Endodermal cell (in vitro differentiated cells): ENCODE measurements around the gene MEX3D. TPM values are rescaled to one million over a fixed set of nuclear protein-coding genes. Genes with fewer than 3 reads are reported as not detected.
A peak's percentile ranks its signal among the peaks of the same experiment; 100 is the strongest.

Source experiments
- DNase-seq: peaks from one replicate; pipeline ENCODE4 v3.0.0-alpha.2; 2017
- H3K27ac ChIP-seq: 2 replicates; pipeline ENCODE4 v1.5.1; 2013; ENCODE audit warnings: mild to moderate bottlenecking, low read depth, low read length, moderate library complexity
- H3K27me3 ChIP-seq: 2 replicates; pipeline ENCODE4 v1.6.1; 2013; ENCODE audit warnings: mild to moderate bottlenecking, low read length, moderate library complexity; ENCODE audit not compliant: insufficient read depth, control insufficient read depth, poor library complexity, severe bottlenecking
- H3K36me3 ChIP-seq: 2 replicates; pipeline ENCODE4 v1.7.0; 2013; ENCODE audit warnings: mild to moderate bottlenecking, low read length, moderate library complexity; ENCODE audit not compliant: control insufficient read depth, insufficient read depth
- H3K4me1 ChIP-seq: one replicate; pipeline ENCODE4 v1.7.0; 2013; ENCODE audit warnings: low read length; ENCODE audit not compliant: control insufficient read depth, insufficient read depth
- H3K4me3 ChIP-seq: 2 replicates; pipeline ENCODE4 v1.5.1; 2013; ENCODE audit warnings: mild to moderate bottlenecking, low read length, moderate library complexity
- H3K9ac ChIP-seq: 2 replicates; pipeline ENCODE4 v1.6.1; 2013; ENCODE audit warnings: mild to moderate bottlenecking, low read length, moderate library complexity; ENCODE audit not compliant: poor library complexity, severe bottlenecking; ENCODE audit errors: extremely low read depth
- H3K9me3 ChIP-seq: 2 replicates; pipeline ENCODE4 v1.6.1; 2013; ENCODE audit warnings: mild to moderate bottlenecking, low read length, moderate library complexity; ENCODE audit not compliant: control insufficient read depth
- H3K27ac Mint-ChIP-seq: 2 replicates; pipeline ENCODE4 v1.8.0; 2020; ENCODE audit warnings: mixed read lengths
- H3K27me3 Mint-ChIP-seq: 2 replicates; pipeline ENCODE4 v1.8.0; 2021; ENCODE audit warnings: mild to moderate bottlenecking, mixed read lengths; ENCODE audit not compliant: insufficient read depth
- H3K36me3 Mint-ChIP-seq: 2 replicates; pipeline ENCODE4 v1.8.0; 2020; ENCODE audit warnings: low read depth, mixed read lengths
- H3K4me1 Mint-ChIP-seq: 2 replicates; pipeline ENCODE4 v1.8.0; 2020; ENCODE audit warnings: mixed read lengths
- H3K4me3 Mint-ChIP-seq: 2 replicates; pipeline ENCODE4 v1.8.0; 2020; ENCODE audit warnings: mild to moderate bottlenecking, moderate library complexity, mixed read lengths
- H3K9me3 Mint-ChIP-seq: 2 replicates; pipeline ENCODE4 v1.8.0; 2020; ENCODE audit warnings: mild to moderate bottlenecking, mixed read lengths
- WGBS, 2 experiments: methylation state at CpG; one replicate each; pipeline versions ENCODE4 v1.1.5 to v1.1.7; 2013; ENCODE audit warnings: missing lambda C conversion rate in 2 of 2, mixed read lengths in 1 of 2; ENCODE audit not compliant: insufficient coverage in 1 of 2, insufficient read length in 1 of 2; 5-methylcytosine and 5-hydroxymethylcytosine counted together
- total RNA-seq, 2 donors: library from RNA; stranded (reverse); fragmentation: NEBNext Ultra II Directional in 1 of 2; extraction: Animal tissue kit (Norgen Biotek cat#: 25700) in 1 of 2; gene quantifications; 2 replicates in 1 of 2; 3 replicates in 1 of 2; pipeline ENCODE4 v1.2.1, GENCODE V29; 2021
- TF ChIP-seq, protein P1 (sequence below): fragments of 200-600 bp; sonication (generic); conservative IDR thresholded peaks from 2 replicates; pipeline ENCODE4 v1.5.0; 2021; ENCODE audit warnings: antibody characterized with exemption, mild to moderate bottlenecking

The MEX3D gene
- total RNA-seq, 2 donors from 2014 or later, result 94.1 to 103 TPM

DNA sequence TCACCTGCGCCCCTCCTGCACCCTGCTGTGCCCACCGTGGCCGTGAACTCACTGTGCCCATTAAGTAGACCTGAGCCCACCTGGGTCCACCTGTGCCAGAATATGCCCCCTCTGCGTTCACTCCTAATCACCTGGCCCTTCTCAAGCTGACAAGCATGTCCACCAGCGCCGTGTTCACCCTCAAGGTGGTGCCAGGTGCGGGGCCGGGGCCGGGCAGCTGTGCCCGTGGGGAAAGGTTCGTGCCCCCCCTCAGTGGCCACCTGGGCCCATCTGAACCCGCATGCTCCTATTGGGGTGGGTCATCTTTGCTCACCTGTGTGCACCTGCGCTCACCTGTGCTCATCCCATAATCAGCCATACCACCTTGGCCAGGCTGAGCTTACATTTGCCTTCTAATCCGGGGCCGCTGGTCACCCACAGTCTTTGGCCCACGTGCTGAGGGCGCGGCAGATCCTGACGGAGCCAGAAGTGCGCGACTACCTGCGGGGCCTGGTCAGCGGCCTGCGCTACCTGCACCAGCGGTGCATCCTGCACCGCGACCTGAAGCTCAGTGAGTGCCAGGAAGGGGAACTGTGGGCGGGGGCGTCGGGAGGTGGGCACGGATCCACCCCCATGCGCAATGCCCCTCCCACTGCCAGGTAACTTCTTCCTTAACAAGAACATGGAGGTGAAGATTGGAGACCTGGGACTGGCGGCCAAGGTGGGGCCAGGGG lies 41.9 kb downstream of the MEX3D start:
- no peaks in the 10 kb centered on the region for H3K9me3 Mint-ChIP-seq
- no peak for DNase-seq
- no peaks in the 10 kb centered on the region for H3K36me3 Mint-ChIP-seq
- peaks cover 61% of the 10 kb centered on the region for H3K27me3 Mint-ChIP-seq
- H3K36me3 ChIP-seq, result no peaks in the 10 kb centered on the region
- H3K4me3 ChIP-seq, result no peak overlapping the region
- no peaks in the 10 kb centered on the region for H3K9me3 ChIP-seq
- 82 to 85% methylated on average over 14 to 33 of the region's 33 CpGs for WGBS, 2 experiments
- H3K4me1 ChIP-seq, result no peaks in the 10 kb centered on the region
- peaks cover 49% of the 10 kb centered on the region for H3K27me3 ChIP-seq
- H3K4me3 Mint-ChIP-seq, result no peak overlapping the region
- no peak overlapping the region for H3K27ac ChIP-seq
- peaks cover 3% of the 10 kb centered on the region for H3K4me1 Mint-ChIP-seq
- TF ChIP-seq, protein P1, sequence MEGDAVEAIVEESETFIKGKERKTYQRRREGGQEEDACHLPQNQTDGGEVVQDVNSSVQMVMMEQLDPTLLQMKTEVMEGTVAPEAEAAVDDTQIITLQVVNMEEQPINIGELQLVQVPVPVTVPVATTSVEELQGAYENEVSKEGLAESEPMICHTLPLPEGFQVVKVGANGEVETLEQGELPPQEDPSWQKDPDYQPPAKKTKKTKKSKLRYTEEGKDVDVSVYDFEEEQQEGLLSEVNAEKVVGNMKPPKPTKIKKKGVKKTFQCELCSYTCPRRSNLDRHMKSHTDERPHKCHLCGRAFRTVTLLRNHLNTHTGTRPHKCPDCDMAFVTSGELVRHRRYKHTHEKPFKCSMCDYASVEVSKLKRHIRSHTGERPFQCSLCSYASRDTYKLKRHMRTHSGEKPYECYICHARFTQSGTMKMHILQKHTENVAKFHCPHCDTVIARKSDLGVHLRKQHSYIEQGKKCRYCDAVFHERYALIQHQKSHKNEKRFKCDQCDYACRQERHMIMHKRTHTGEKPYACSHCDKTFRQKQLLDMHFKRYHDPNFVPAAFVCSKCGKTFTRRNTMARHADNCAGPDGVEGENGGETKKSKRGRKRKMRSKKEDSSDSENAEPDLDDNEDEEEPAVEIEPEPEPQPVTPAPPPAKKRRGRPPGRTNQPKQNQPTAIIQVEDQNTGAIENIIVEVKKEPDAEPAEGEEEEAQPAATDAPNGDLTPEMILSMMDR, result no peak
- H3K27ac Mint-ChIP-seq, result no peak overlapping the region
- H3K9ac ChIP-seq, result no peak overlapping the region

DNA sequence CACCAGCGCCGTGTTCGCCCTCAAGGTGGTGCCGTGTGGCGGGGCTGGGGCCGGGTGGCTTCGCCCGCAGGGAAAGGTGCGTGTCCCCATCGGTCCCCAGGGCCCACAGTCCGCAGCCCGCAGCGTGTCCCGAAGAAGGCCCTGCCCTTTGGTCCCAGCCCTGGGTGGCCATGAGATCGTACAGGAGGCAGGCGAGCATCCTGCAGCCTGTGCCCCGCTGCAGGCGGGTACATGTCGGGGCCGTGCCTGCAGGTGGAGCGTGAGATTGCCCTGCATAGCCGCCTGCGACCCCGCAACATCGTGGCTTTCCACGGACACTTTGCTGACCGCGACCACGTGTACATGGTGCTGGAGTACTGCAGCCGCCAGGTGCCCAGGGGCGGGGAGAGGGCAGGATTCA lies 42.8 kb downstream of the MEX3D start:
- Mint-ChIP-seq H3K4me3 (peak overlapping the region; percentile 49), H3K9me3 (no peaks in the 10 kb centered on the region), H3K27me3 (peaks cover 65% of the 10 kb centered on the region), H3K4me1 (peaks cover 3% of the 10 kb centered on the region), H3K36me3 (no peaks in the 10 kb centered on the region), H3K27ac (no peak overlapping the region)
- peaks cover 49% of the 10 kb centered on the region for H3K27me3 ChIP-seq
- DNase-seq, result no peak
- no peaks in the 10 kb centered on the region for H3K36me3 ChIP-seq
- 74 to 75% methylated on average over 14 to 31 of the region's 31 CpGs for WGBS, 2 experiments
- no peak overlapping the region for H3K27ac ChIP-seq
- TF ChIP-seq, protein P1, result peak; percentile 39
- no peaks in the 10 kb centered on the region for H3K4me1 ChIP-seq
- no peak overlapping the region for H3K4me3 ChIP-seq
- no peaks in the 10 kb centered on the region for H3K9me3 ChIP-seq
- H3K9ac ChIP-seq, result no peak overlapping the region

DNA sequence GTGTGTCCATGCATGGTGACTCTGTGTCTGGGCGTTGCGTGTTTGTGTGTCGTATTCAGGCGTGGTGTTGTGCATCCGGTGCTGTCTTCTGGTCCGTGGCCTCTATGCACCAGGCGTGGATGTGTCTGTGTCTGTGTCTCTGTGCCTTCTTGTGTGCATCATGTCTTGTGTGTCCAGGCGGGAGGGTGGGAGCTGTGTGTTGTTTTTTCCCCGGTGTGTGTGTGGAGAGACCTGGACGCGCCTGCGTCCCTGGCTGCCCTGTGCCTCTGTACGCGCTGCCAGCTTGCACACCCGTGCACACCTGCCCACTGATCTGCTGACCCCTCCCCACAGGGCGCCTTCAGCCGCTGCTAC lies 43.2 kb downstream of the MEX3D start:
- Mint-ChIP-seq H3K4me3 (peak overlapping the region; percentile 49), H3K27me3 (peaks cover 64% of the 10 kb centered on the region), H3K9me3 (no peaks in the 10 kb centered on the region), H3K27ac (no peak overlapping the region), H3K4me1 (peaks cover 3% of the 10 kb centered on the region), H3K36me3 (no peaks in the 10 kb centered on the region)
- TF ChIP-seq, protein P1, result no peak
- Histone ChIP-seq H3K4me3 (no peak overlapping the region), H3K9ac (no peak overlapping the region), H3K27me3 (peaks cover 49% of the 10 kb centered on the region), H3K4me1 (no peaks in the 10 kb centered on the region), H3K27ac (no peak overlapping the region), H3K36me3 (no peaks in the 10 kb centered on the region), H3K9me3 (no peaks in the 10 kb centered on the region)
- no peak for DNase-seq
- WGBS, 2 experiments, result 79 to 85% methylated on average over 9 to 17 of the region's 17 CpGs
